ENCODE measurements around the gene STT3B. TPM values are rescaled to one million over a fixed set of nuclear protein-coding genes. Genes with fewer than 3 reads are reported as not detected.

STT3B gene
- total RNA-seq, 2 donors from 2014 or later: 93.5 to 132 TPM

GRCh38 chr3:31534065-31534425 lies 1.3 kb downstream of the STT3B start:
- H3K9me3 Mint-ChIP-seq: no peaks in the 10 kb centered on the region
- peak in 1 of 2 donors; percentile 2 for ATAC-seq
- DNase-seq (ENCODE audit: low spot score in 2 of 2): no peak
- H3K36me3 Mint-ChIP-seq: peaks cover 21 to 37% of the 10 kb centered on the region in 2 donors
- H3K27ac Mint-ChIP-seq: peak overlapping the region; percentile 97 to 98

- peaks cover 19 to 42% of the 10 kb centered on the region in 2 donors for H3K36me3 Mint-ChIP-seq
- no peaks in the 10 kb centered on the region for H3K9me3 Mint-ChIP-seq
- H3K27ac Mint-ChIP-seq: peak overlapping the region in 1 of 2 donors; percentile 57
- ATAC-seq: no peak
- DNase-seq (ENCODE audit: low spot score in 2 of 2): no peak
Observed at GRCh38 chr3:31536497-31536896, 3.8 kb downstream of the STT3B start.

- DNase-seq (ENCODE audit: low spot score in 2 of 2) (no peak), ATAC-seq (no peak)
- Mint-ChIP-seq H3K9me3 (peaks cover 0 to 4% of the 10 kb centered on the region in 2 donors), H3K36me3 (peaks cover 17 to 51% of the 10 kb centered on the region in 2 donors), H3K27ac (no peak overlapping the region)
Observed at GRCh38 chr3:31538801-31539200, 6.1 kb downstream of the STT3B start.

- DNase-seq (ENCODE audit: low spot score in 2 of 2): no peak
- Mint-ChIP-seq H3K9me3 (peaks cover 0 to 4% of the 10 kb centered on the region in 2 donors), H3K36me3 (peaks cover 12 to 46% of the 10 kb centered on the region in 2 donors), H3K27ac (no peak overlapping the region)
- no peak for ATAC-seq
Observed at GRCh38 chr3:31539275-31539674, 6.5 kb downstream of the STT3B start.

GRCh38 chr3:31541089-31541488 lies 8.4 kb downstream of the STT3B start:
- DNase-seq (ENCODE audit: low spot score in 2 of 2): no peak
- Mint-ChIP-seq H3K9me3 (peaks cover 0 to 4% of the 10 kb centered on the region in 2 donors), H3K36me3 (peaks cover 9 to 46% of the 10 kb centered on the region in 2 donors), H3K27ac (peak overlapping the region; percentile 19 to 61)
- ATAC-seq: peak; percentile 83 to 90

GRCh38 chr3:31542246-31542645 lies 9.5 kb downstream of the STT3B start:
- Mint-ChIP-seq H3K36me3 (peaks cover 4 to 46% of the 10 kb centered on the region in 2 donors), H3K27ac (no peak overlapping the region), H3K9me3 (peaks cover 0 to 4% of the 10 kb centered on the region in 2 donors)
- no peak for DNase-seq (ENCODE audit: low spot score in 2 of 2)
- no peak for ATAC-seq

- ATAC-seq (peak in 1 of 2 donors; percentile 15), DNase-seq (ENCODE audit: low spot score in 2 of 2) (no peak)
- Mint-ChIP-seq H3K27ac (no peak overlapping the region), H3K36me3 (peaks cover 4 to 42% of the 10 kb centered on the region in 2 donors), H3K9me3 (peaks cover 0 to 4% of the 10 kb centered on the region in 2 donors)
Observed at GRCh38 chr3:31543375-31543774, 10.7 kb downstream of the STT3B start.

GRCh38 chr3:31544634-31545033 lies 11.9 kb downstream of the STT3B start:
- peaks cover 0 to 4% of the 10 kb centered on the region in 2 donors for H3K9me3 Mint-ChIP-seq
- DNase-seq (ENCODE audit: low spot score in 2 of 2) (no peak), ATAC-seq (no peak)
- H3K27ac Mint-ChIP-seq: no peak overlapping the region
- H3K36me3 Mint-ChIP-seq: peaks cover 4 to 36% of the 10 kb centered on the region in 2 donors

- ATAC-seq: no peak
- H3K27ac Mint-ChIP-seq: no peak overlapping the region
- peaks cover 0 to 4% of the 10 kb centered on the region in 2 donors for H3K9me3 Mint-ChIP-seq
- H3K36me3 Mint-ChIP-seq: peaks cover 4 to 35% of the 10 kb centered on the region in 2 donors
- no peak for DNase-seq (ENCODE audit: low spot score in 2 of 2)
Observed at GRCh38 chr3:31546162-31546561, 13.4 kb downstream of the STT3B start.

GRCh38 chr3:31546725-31547124 lies 14.0 kb downstream of the STT3B start:
- H3K27ac Mint-ChIP-seq: no peak overlapping the region
- peak; percentile 13 to 34 for ATAC-seq
- peaks cover 3 to 31% of the 10 kb centered on the region in 2 donors for H3K36me3 Mint-ChIP-seq
- peaks cover 0 to 4% of the 10 kb centered on the region in 2 donors for H3K9me3 Mint-ChIP-seq
- no peak for DNase-seq (ENCODE audit: low spot score in 2 of 2)

- DNase-seq (ENCODE audit: low spot score in 2 of 2) (no peak), ATAC-seq (peak; percentile 36 to 46)
- Mint-ChIP-seq H3K9me3 (no peaks in the 10 kb centered on the region), H3K36me3 (peaks cover 0 to 37% of the 10 kb centered on the region in 2 donors), H3K27ac (peak overlapping the region in 1 of 2 donors; percentile 22)
Observed at GRCh38 chr3:31550452-31551251, 17.9 kb downstream of the STT3B start.

- peaks cover 0 to 36% of the 10 kb centered on the region in 2 donors for H3K36me3 Mint-ChIP-seq
- no peak for DNase-seq (ENCODE audit: low spot score in 2 of 2)
- peaks cover 1 to 6% of the 10 kb centered on the region in 2 donors for H3K9me3 Mint-ChIP-seq
- H3K27ac Mint-ChIP-seq: peak overlapping the region in 1 of 2 donors; percentile 66
- no peak for ATAC-seq
Observed at GRCh38 chr3:31551646-31552045, 18.9 kb downstream of the STT3B start.

- Mint-ChIP-seq H3K9me3 (peaks cover 5 to 10% of the 10 kb centered on the region in 2 donors), H3K27ac (no peak overlapping the region), H3K36me3 (peaks cover 0 to 37% of the 10 kb centered on the region in 2 donors)
- ATAC-seq (no peak), DNase-seq (ENCODE audit: low spot score in 2 of 2) (no peak)
Observed at GRCh38 chr3:31552103-31552502, 19.4 kb downstream of the STT3B start.

GRCh38 chr3:31553258-31553657 lies 20.5 kb downstream of the STT3B start:
- no peak for ATAC-seq
- peaks cover 8 to 13% of the 10 kb centered on the region in 2 donors for H3K9me3 Mint-ChIP-seq
- no peak overlapping the region for H3K27ac Mint-ChIP-seq
- peaks cover 0 to 40% of the 10 kb centered on the region in 2 donors for H3K36me3 Mint-ChIP-seq
- no peak for DNase-seq (ENCODE audit: low spot score in 2 of 2)

- Mint-ChIP-seq H3K36me3 (peaks cover 6 to 51% of the 10 kb centered on the region in 2 donors), H3K9me3 (peaks cover 10 to 18% of the 10 kb centered on the region in 2 donors), H3K27ac (no peak overlapping the region)
- ATAC-seq: no peak
- no peak for DNase-seq (ENCODE audit: low spot score in 2 of 2)
Observed at GRCh38 chr3:31555204-31555603, 22.5 kb downstream of the STT3B start.

- H3K36me3 Mint-ChIP-seq: peaks cover 6 to 39% of the 10 kb centered on the region in 2 donors
- peak; percentile 48 to 79 for ATAC-seq
- DNase-seq (ENCODE audit: low spot score in 2 of 2): no peak
- peak overlapping the region; percentile 1 to 41 for H3K27ac Mint-ChIP-seq
- H3K9me3 Mint-ChIP-seq: peaks cover 12 to 21% of the 10 kb centered on the region in 2 donors
Observed at GRCh38 chr3:31559872-31560534, 27.3 kb downstream of the STT3B start.

GRCh38 chr3:31561891-31562290 lies 29.2 kb downstream of the STT3B start:
- Mint-ChIP-seq H3K9me3 (peaks cover 8 to 13% of the 10 kb centered on the region in 2 donors), H3K36me3 (peaks cover 6 to 27% of the 10 kb centered on the region in 2 donors), H3K27ac (peak overlapping the region; percentile 23 to 31)
- ATAC-seq (peak; percentile 11 to 19), DNase-seq (ENCODE audit: low spot score in 2 of 2) (no peak)

Measured in activated naive CD4-positive, alpha-beta T cell treated with anti-CD3 and anti-CD28 coated beads, Interleukin-2, amount 50 U/mL, for 72 hours (primary cell).